ENCODE results near the gene ZNF561.

ZNF561 gene

DNA sequence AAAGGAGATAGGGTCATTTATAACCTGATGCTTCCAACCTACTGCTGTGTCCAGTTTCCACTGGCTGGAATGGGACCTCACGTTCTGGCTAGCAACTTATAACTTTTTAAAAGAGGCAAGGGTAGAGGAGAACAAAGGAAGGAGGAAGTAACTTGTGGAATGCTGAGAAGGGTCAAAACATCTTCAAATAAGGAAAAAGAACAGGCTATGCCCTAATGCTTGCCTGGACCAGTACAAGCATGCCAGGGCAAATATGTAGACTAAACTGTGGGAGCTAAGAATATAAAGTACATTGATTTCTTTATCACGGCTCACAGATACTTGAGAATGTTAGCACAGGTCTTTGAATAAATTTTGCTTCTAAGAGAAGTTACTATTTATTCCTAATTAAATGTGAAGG lies 1.5 kb upstream of the ZNF561 start:
- Mint-ChIP-seq H3K36me3 (ENCODE audit: low read depth) (peaks cover 29% of the 10 kb centered on the region), H3K9me3 (peaks cover under 1% of the 10 kb centered on the region), H3K4me1 (peaks cover 24% of the 10 kb centered on the region), H3K27ac (peak overlapping the region; percentile 98 to 100 (median 100)), H3K27me3 (ENCODE audit: low read depth) (no peaks in the 10 kb centered on the region), H3K4me3 (peak overlapping the region; percentile 64 to 86 (median 79))
- TF ChIP-seq, protein P1, sequence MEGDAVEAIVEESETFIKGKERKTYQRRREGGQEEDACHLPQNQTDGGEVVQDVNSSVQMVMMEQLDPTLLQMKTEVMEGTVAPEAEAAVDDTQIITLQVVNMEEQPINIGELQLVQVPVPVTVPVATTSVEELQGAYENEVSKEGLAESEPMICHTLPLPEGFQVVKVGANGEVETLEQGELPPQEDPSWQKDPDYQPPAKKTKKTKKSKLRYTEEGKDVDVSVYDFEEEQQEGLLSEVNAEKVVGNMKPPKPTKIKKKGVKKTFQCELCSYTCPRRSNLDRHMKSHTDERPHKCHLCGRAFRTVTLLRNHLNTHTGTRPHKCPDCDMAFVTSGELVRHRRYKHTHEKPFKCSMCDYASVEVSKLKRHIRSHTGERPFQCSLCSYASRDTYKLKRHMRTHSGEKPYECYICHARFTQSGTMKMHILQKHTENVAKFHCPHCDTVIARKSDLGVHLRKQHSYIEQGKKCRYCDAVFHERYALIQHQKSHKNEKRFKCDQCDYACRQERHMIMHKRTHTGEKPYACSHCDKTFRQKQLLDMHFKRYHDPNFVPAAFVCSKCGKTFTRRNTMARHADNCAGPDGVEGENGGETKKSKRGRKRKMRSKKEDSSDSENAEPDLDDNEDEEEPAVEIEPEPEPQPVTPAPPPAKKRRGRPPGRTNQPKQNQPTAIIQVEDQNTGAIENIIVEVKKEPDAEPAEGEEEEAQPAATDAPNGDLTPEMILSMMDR (IDR thresholded peaks at IDR 0.05; ENCODE audit: unreplicated experiment in 3 of 3), result no peak

- Mint-ChIP-seq H3K4me3 (peak overlapping the region; percentile 97 to 99 (median 98)), H3K4me1 (peaks cover 22% of the 10 kb centered on the region), H3K36me3 (ENCODE audit: low read depth) (peaks cover 43% of the 10 kb centered on the region), H3K27me3 (ENCODE audit: low read depth) (no peaks in the 10 kb centered on the region), H3K9me3 (peaks cover 6% of the 10 kb centered on the region), H3K27ac (peak overlapping the region; percentile 100)
- TF ChIP-seq, protein P1 (IDR thresholded peaks at IDR 0.05; ENCODE audit: unreplicated experiment in 3 of 3), result no peak
Observed at GRCh38 chr19:9620842-9621155, 233 bp downstream of the ZNF561 start.

- Mint-ChIP-seq H3K27me3 (ENCODE audit: low read depth) (no peaks in the 10 kb centered on the region), H3K27ac (no peak overlapping the region)
- TF ChIP-seq, protein P1 (IDR thresholded peaks at IDR 0.05; ENCODE audit: unreplicated experiment in 3 of 3), result no peak
Observed at GRCh38 chr19:9615844-9616243, 5.2 kb downstream of the ZNF561 start.

DNA sequence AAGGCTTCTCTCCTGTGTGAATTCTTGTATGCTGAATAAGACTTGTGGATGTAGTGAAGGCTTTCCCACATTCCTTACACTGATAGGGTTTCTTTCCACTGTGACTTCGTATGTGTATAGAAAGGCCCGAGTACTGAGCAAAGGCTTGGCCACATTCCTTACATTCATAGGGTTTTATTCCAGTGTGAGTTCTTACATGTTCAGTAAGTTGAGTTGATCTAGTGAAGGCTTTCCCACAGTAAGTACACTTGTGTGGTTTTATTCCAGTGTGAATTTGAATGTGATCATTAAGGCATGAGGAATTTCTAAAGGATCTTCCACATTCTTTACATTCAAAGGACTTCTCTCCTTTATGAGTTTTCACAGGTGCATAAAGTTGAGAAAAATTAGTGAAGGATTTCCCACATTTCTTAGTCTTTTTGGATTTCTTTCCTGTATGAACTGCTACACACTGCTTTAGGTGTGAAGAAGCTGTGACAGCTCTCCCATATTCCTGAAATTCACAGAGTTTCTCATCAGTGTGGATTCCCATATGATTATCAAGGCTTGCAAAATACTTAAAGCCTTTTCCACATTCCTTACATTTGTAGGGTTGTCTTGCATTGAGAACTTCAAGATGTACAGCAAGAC lies 10.4 kb downstream of the ZNF561 start:
- Mint-ChIP-seq H3K9me3 (peaks cover 63% of the 10 kb centered on the region), H3K36me3 (ENCODE audit: low read depth) (peaks cover 95% of the 10 kb centered on the region), H3K4me1 (no peaks in the 10 kb centered on the region), H3K4me3 (no peak overlapping the region), H3K27ac (no peak overlapping the region), H3K27me3 (ENCODE audit: low read depth) (no peaks in the 10 kb centered on the region)
- TF ChIP-seq, protein P1 (IDR thresholded peaks at IDR 0.05; ENCODE audit: unreplicated experiment in 3 of 3), result no peak

More at GRCh38 chr19:9615844-9616243, 5.2 kb downstream of the ZNF561 start:
- peaks cover 91% of the 10 kb centered on the region for H3K36me3 Mint-ChIP-seq (ENCODE audit: low read depth)
- peaks cover 38% of the 10 kb centered on the region for H3K9me3 Mint-ChIP-seq
- H3K4me3 Mint-ChIP-seq, result no peak overlapping the region
- peaks cover 4% of the 10 kb centered on the region for H3K4me1 Mint-ChIP-seq

GRCh38 chr19:9608912-9609311 lies 12.1 kb downstream of the ZNF561 start:
- Mint-ChIP-seq H3K9me3 (peaks cover 56% of the 10 kb centered on the region), H3K4me3 (no peak overlapping the region), H3K4me1 (no peaks in the 10 kb centered on the region), H3K27ac (no peak overlapping the region), H3K36me3 (ENCODE audit: low read depth) (peaks cover 78% of the 10 kb centered on the region), H3K27me3 (ENCODE audit: low read depth) (no peaks in the 10 kb centered on the region)
- TF ChIP-seq, protein P1 (IDR thresholded peaks at IDR 0.05; ENCODE audit: unreplicated experiment in 3 of 3), result no peak

GRCh38 chr19:9597027-9597426 lies 24.0 kb downstream of the ZNF561 start:
- Mint-ChIP-seq H3K36me3 (ENCODE audit: low read depth) (peaks cover 4% of the 10 kb centered on the region), H3K4me3 (no peak overlapping the region), H3K9me3 (peaks cover 15% of the 10 kb centered on the region), H3K4me1 (no peaks in the 10 kb centered on the region), H3K27me3 (ENCODE audit: low read depth) (peaks cover 5% of the 10 kb centered on the region), H3K27ac (no peak overlapping the region)
- TF ChIP-seq, protein P1 (IDR thresholded peaks at IDR 0.05; ENCODE audit: unreplicated experiment in 3 of 3), result no peak

All from nephron (organoid).